Stomach (tissue), 4 donors: ENCODE results near the gene NUCKS1.

ENCODE experiments used
- CTCF ChIP-seq, 7 experiments: fragments of 450-650 bp in 4 of 7; fragments of 200-600 bp in 3 of 7; sonication (generic) in 3 of 7; IDR thresholded peaks; one replicate each; pipeline ENCODE4 v1.5.1; 2016 to 2019; ENCODE audit warnings: antibody characterized with exemption in 7 of 7, control low read depth in 2 of 7, mild to moderate bottlenecking in 1 of 7
- EP300 ChIP-seq: sonication (generic); formaldehyde crosslinking; IDR thresholded peaks from one replicate; pipeline ENCODE4 v1.6.1; 2017; ENCODE audit warnings: antibody characterized with exemption
- POLR2A ChIP-seq, 4 donors: fragments of 450-650 bp; IDR thresholded peaks; one replicate each; pipeline ENCODE4 v1.6.1; 2016; ENCODE audit warnings: antibody characterized with exemption in 4 of 4, control low read depth in 2 of 4, mild to moderate bottlenecking in 1 of 4, moderate library complexity in 1 of 4

- TF ChIP-seq CTCF (IDR thresholded peaks at IDR 0.05) = no peak
- no peak for TF ChIP-seq POLR2A (IDR thresholded peaks at IDR 0.05)
- no peak for TF ChIP-seq EP300
Measured at GRCh38 chr1:205733438-205734175, 16.4 kb downstream of the NUCKS1 start.
